GM19351 (cell line): ENCODE data around the gene BAD.
A peak's percentile ranks its signal among the peaks of the same experiment; 100 is the strongest.

Experiments used
- ATAC-seq: cut with Tn5 transposase; IDR thresholded peaks from one replicate; pipeline ENCODE4 v1.9.1; 2021; ENCODE audit warnings: mild to moderate bottlenecking, moderate library complexity; ENCODE audit not compliant: unreplicated experiment

Gene BAD

GRCh38 chr11:64232967-64233315, 51.5 kb downstream of the BAD start:
- no peak for ATAC-seq

- ATAC-seq = no peak
Measured at GRCh38 chr11:64232182-64232966, 52.1 kb downstream of the BAD start.

GRCh38 chr11:64231546-64231945, 52.9 kb downstream of the BAD start:
- no peak for ATAC-seq

- ATAC-seq = no peak
Measured at GRCh38 chr11:64230985-64231365, 53.5 kb downstream of the BAD start.

GRCh38 chr11:64230171-64230984, 54.1 kb downstream of the BAD start, which contains the start of gene DNAJC4:
Gene DNAJC4 (plus strand): TSS chr11:64230548. CDS start chr11:64230855, 307 bp downstream.
- peak; percentile 38 for ATAC-seq

- ATAC-seq = no peak
Measured at GRCh38 chr11:64229744-64230170, 54.7 kb downstream of the BAD start.

GRCh38 chr11:64229090-64229743, 55.2 kb downstream of the BAD start:
- no peak for ATAC-seq

GRCh38 chr11:64227405-64227956, 57.0 kb downstream of the BAD start:
- ATAC-seq = no peak

- no peak for ATAC-seq
Measured at GRCh38 chr11:64226507-64227051, 57.9 kb downstream of the BAD start.

- peak; percentile 53 for ATAC-seq
Measured at GRCh38 chr11:64225608-64226506, 58.6 kb downstream of the BAD start, which contains the start of the genes NUDT22 and TRPT1. Gene NUDT22 (plus strand): TSS chr11:64226274. CDS start chr11:64226653, 379 bp downstream. Gene TRPT1 (minus strand): TSS chr11:64226186. CDS start chr11:64225860, 326 bp downstream.

- no peak for ATAC-seq
Measured at GRCh38 chr11:64224891-64225607, 59.4 kb downstream of the BAD start.

GRCh38 chr11:64224151-64224890, 60.1 kb downstream of the BAD start:
- ATAC-seq = no peak

- ATAC-seq = no peak
Measured at GRCh38 chr11:64223001-64223651, 61.3 kb downstream of the BAD start.

GRCh38 chr11:64222651-64223000, 61.8 kb downstream of the BAD start:
- no peak for ATAC-seq

- ATAC-seq = no peak
Measured at GRCh38 chr11:64220798-64221197, 63.7 kb downstream of the BAD start.

GRCh38 chr11:64220271-64220670, 64.2 kb downstream of the BAD start:
- no peak for ATAC-seq
